B cell (primary cell): ENCODE measurements around the gene AP1M2. TPM values are rescaled to one million over a fixed set of nuclear protein-coding genes. Genes with fewer than 3 reads are reported as not detected.

Experiments
- ATAC-seq: fragments of 200-7000 bp; cut with Tn5 transposase; one replicate; pipeline ENCODE4 v1.10.0; 2021; ENCODE audit warnings: low read depth, mild to moderate bottlenecking, moderate number of reproducible peaks, moderate library complexity
- CTCF ChIA-PET: fragments of 350-600 bp; sonication (Branson Sonifier 250); formaldehyde crosslinking; loops from one replicate; lab custom pipeline; 2021; ENCODE audit warnings: antibody characterized with exemption, inconsistent platforms; lab: Charles Lee
- POLR2A ChIA-PET: fragments of 350-600 bp; sonication (Branson Sonifier 250); formaldehyde crosslinking; loops from one replicate; lab custom pipeline; 2021; ENCODE audit warnings: antibody characterized with exemption; lab: Charles Lee
- DNase-seq: peaks from one replicate; pipeline ENCODE4 v3.0.0; 2013
- H2AFZ ChIP-seq: 2 replicates; pipeline ENCODE4 v1.6.1; 2012; ENCODE audit warnings: mild to moderate bottlenecking, low read depth, low read length; ENCODE audit not compliant: insufficient read depth, poor library complexity, severe bottlenecking
- H3K27ac ChIP-seq, 2 donors: 1 replicate in 1 of 2; 2 replicates in 1 of 2; pipeline ENCODE4 v1.5.1; 2012 to 2013; ENCODE audit warnings: low read length in 2 of 2, mild to moderate bottlenecking in 2 of 2, moderate library complexity in 1 of 2
- H3K27me3 ChIP-seq, 4 experiments: fragments of 200-600 bp in 1 of 4; sonication (generic) in 1 of 4; replicated peaks in 1 of 4; 1 replicate in 2 of 4; 2 replicates in 2 of 4; pipeline versions ENCODE4 v1.6.1 to v1.7.0; 2013 to 2016; ENCODE audit warnings: low read length in 3 of 4, mild to moderate bottlenecking in 2 of 4, mixed read lengths in 1 of 4, moderate library complexity in 1 of 4; ENCODE audit not compliant: insufficient read depth in 4 of 4, control insufficient read depth in 3 of 4; ENCODE audit errors: control extremely low read depth in 1 of 4
- H3K36me3 ChIP-seq, 2 experiments: replicated peaks in 1 of 2; 1 replicate in 1 of 2; 2 replicates in 1 of 2; pipeline versions ENCODE4 v1.6.1 to v1.7.1; 2013; ENCODE audit warnings: low read length in 1 of 2; ENCODE audit not compliant: insufficient read depth in 2 of 2, control insufficient read depth in 1 of 2; ENCODE audit errors: control extremely low read depth in 1 of 2, extremely low read depth in 1 of 2
- H3K4me1 ChIP-seq, 2 donors: fragments of 200-600 bp in 1 of 2; sonication (generic) in 1 of 2; 1 replicate in 1 of 2; 2 replicates in 1 of 2; pipeline versions ENCODE4 v1.5.1 to v1.6.1; 2013 to 2017; ENCODE audit warnings: low read length in 2 of 2; ENCODE audit not compliant: control insufficient read depth in 2 of 2, insufficient read depth in 2 of 2
- H3K4me2 ChIP-seq: replicated peaks from 2 replicates; pipeline ENCODE3; 2012; ENCODE audit warnings: mild to moderate bottlenecking, low read depth, low read length; ENCODE audit not compliant: poor library complexity, severe bottlenecking
- H3K4me3 ChIP-seq, 5 experiments: fragments of 200-600 bp in 1 of 5; sonication (generic) in 1 of 5; 1 replicate in 3 of 5; 2 replicates in 2 of 5; pipeline versions ENCODE4 v1.5.1 to v1.7.0; 2011 to 2016; ENCODE audit warnings: low read length in 4 of 5, mild to moderate bottlenecking in 4 of 5, low read depth in 2 of 5, control low read depth in 1 of 5, moderate library complexity in 1 of 5; ENCODE audit not compliant: insufficient read depth in 1 of 5; ENCODE audit errors: control extremely low read depth in 1 of 5, extremely low read depth in 1 of 5
- H3K79me2 ChIP-seq: fragments of 200-600 bp; sonication (generic); one replicate; pipeline ENCODE4 v1.6.0; 2016; ENCODE audit warnings: low read length; ENCODE audit not compliant: control insufficient read depth, insufficient read depth
- H3K9ac ChIP-seq: fragments of 200-600 bp; sonication (generic); 2 replicates; pipeline ENCODE4 v1.6.1; 2017; ENCODE audit warnings: mild to moderate bottlenecking, low read length, moderate library complexity
- H3K9me3 ChIP-seq, 3 donors: one replicate each; pipeline versions ENCODE4 v1.6.1 to v1.7.1; 2013; ENCODE audit warnings: low read length in 2 of 3; ENCODE audit not compliant: control insufficient read depth in 2 of 3, insufficient read depth in 1 of 3; ENCODE audit errors: control extremely low read depth in 1 of 3
- H4K20me1 ChIP-seq: 2 replicates; pipeline ENCODE4 v1.6.0; 2012; ENCODE audit warnings: mild to moderate bottlenecking, low read length; ENCODE audit not compliant: insufficient read depth, control insufficient read depth, poor library complexity, severe bottlenecking
- H3K27ac Mint-ChIP-seq: one replicate; pipeline ENCODE4 v1.8.0; 2021; ENCODE audit warnings: mixed read lengths
- H3K27me3 Mint-ChIP-seq: one replicate; pipeline ENCODE4 v1.8.0; 2021; ENCODE audit warnings: mixed read lengths
- H3K4me1 Mint-ChIP-seq: one replicate; pipeline ENCODE4 v1.8.0; 2021; ENCODE audit warnings: mixed read lengths
- H3K4me3 Mint-ChIP-seq: one replicate; pipeline ENCODE4 v1.8.0; 2021; ENCODE audit warnings: mixed read lengths
- H3K9me3 Mint-ChIP-seq: one replicate; pipeline ENCODE4 v1.8.0; 2022; ENCODE audit warnings: mixed read lengths; ENCODE audit not compliant: insufficient read depth
- EZH2 ChIP-seq: IDR thresholded peaks from 2 replicates; pipeline ENCODE4 v1.6.1; 2012; ENCODE audit warnings: borderline replicate concordance, low read depth, mild to moderate bottlenecking, moderate library complexity, low read length; ENCODE audit not compliant: insufficient read depth, poor library complexity, severe bottlenecking
- WGBS: methylation state at CpG from one replicate; pipeline ENCODE4 v1.1.5; 2013; ENCODE audit warnings: missing lambda C conversion rate; ENCODE audit not compliant: insufficient coverage; 5-methylcytosine and 5-hydroxymethylcytosine counted together
- intact Hi-C: fragments of 100-400 bp; cut with micrococcal nuclease; formaldehyde crosslinking; loops from one replicate; pipeline ENCODE4 v1.10.0; 2022
- polyA plus RNA-seq: library from polyadenylated mRNA; depleted of rRNA; stranded (reverse); fragments of >200 nt; gene quantifications from 2 replicates; pipeline ENCODE4 v1.2.3, GENCODE V29; 2012
- total RNA-seq, 2 donors: library from RNA; stranded (reverse); fragments of 120-200 nt in 1 of 2; gene quantifications; 1 replicate in 1 of 2; 2 replicates in 1 of 2; pipeline versions ENCODE4 v1.2.3 to v1.2.4, GENCODE V29; 2013 to 2022
- TF ChIP-seq, protein P1 (sequence below): fragments of 200-600 bp; IDR thresholded peaks from one replicate; pipeline ENCODE4 v1.8.0; 2022; ENCODE audit warnings: antibody characterized with exemption, mild to moderate bottlenecking

AP1M2 gene
- total and polyA plus RNA-seq, 2 donors (not counting 1 experiment from before 2014, with no cell fraction given): not detected

DNA sequence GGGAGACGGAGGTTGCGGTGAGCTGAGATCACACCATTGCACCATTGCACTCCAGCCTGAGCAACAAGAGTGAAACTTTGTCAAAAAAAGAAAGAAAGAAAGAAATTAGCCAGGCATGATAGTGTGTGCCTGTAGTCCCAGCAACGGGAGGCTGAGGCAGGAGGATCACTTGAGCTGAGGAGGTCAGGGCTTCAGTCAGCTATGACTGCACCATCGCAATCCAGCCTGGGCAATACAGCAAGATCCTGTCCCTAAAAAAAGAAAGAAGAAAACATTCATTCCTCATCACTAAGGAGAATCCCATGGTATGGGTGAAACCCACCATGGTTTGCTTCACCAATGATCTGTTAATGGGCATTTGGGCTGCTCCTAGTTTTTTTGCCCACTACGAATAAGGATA is 13.0 kb upstream of the AP1M2 start:
- Mint-ChIP-seq H3K4me1 (peaks cover 44% of the 10 kb centered on the region), H3K27ac (no peak overlapping the region), H3K9me3 (no peaks in the 10 kb centered on the region), H3K27me3 (no peaks in the 10 kb centered on the region), H3K4me3 (no peak overlapping the region)
- no peak for DNase-seq
- H3K9me3 ChIP-seq: no peaks in the 10 kb centered on the region
- H3K27me3 ChIP-seq: no peaks in the 10 kb centered on the region
- TF ChIP-seq EZH2: no peak
- TF ChIP-seq, protein P1, sequence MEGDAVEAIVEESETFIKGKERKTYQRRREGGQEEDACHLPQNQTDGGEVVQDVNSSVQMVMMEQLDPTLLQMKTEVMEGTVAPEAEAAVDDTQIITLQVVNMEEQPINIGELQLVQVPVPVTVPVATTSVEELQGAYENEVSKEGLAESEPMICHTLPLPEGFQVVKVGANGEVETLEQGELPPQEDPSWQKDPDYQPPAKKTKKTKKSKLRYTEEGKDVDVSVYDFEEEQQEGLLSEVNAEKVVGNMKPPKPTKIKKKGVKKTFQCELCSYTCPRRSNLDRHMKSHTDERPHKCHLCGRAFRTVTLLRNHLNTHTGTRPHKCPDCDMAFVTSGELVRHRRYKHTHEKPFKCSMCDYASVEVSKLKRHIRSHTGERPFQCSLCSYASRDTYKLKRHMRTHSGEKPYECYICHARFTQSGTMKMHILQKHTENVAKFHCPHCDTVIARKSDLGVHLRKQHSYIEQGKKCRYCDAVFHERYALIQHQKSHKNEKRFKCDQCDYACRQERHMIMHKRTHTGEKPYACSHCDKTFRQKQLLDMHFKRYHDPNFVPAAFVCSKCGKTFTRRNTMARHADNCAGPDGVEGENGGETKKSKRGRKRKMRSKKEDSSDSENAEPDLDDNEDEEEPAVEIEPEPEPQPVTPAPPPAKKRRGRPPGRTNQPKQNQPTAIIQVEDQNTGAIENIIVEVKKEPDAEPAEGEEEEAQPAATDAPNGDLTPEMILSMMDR: no peak
- H3K4me2 ChIP-seq: no peak overlapping the region
- peaks cover 34% of the 10 kb centered on the region for H3K79me2 ChIP-seq
- ATAC-seq: no peak
- H3K4me1 ChIP-seq: peaks cover 35 to 46% of the 10 kb centered on the region in 2 donors
- H3K9ac ChIP-seq: no peak overlapping the region
- H2AFZ ChIP-seq: no peak overlapping the region
- peaks cover 15% of the 10 kb centered on the region for H4K20me1 ChIP-seq
- ChIA-PET CTCF (interaction anchor here (0.6 to 2.9 kb wide), 5 partner anchors 16 to 44 kb away, joined by 3 to 26 read pairs (median 4); no protein-coding TSS in a partner anchor), POLR2A (no interaction called here)
- H3K27ac ChIP-seq: no peak overlapping the region
- WGBS: 100% methylated on average over 1 of the region's 5 CpGs
- intact Hi-C loops: no loop called here
- no peak overlapping the region for H3K4me3 ChIP-seq
- no peaks in the 10 kb centered on the region for H3K36me3 ChIP-seq

DNA sequence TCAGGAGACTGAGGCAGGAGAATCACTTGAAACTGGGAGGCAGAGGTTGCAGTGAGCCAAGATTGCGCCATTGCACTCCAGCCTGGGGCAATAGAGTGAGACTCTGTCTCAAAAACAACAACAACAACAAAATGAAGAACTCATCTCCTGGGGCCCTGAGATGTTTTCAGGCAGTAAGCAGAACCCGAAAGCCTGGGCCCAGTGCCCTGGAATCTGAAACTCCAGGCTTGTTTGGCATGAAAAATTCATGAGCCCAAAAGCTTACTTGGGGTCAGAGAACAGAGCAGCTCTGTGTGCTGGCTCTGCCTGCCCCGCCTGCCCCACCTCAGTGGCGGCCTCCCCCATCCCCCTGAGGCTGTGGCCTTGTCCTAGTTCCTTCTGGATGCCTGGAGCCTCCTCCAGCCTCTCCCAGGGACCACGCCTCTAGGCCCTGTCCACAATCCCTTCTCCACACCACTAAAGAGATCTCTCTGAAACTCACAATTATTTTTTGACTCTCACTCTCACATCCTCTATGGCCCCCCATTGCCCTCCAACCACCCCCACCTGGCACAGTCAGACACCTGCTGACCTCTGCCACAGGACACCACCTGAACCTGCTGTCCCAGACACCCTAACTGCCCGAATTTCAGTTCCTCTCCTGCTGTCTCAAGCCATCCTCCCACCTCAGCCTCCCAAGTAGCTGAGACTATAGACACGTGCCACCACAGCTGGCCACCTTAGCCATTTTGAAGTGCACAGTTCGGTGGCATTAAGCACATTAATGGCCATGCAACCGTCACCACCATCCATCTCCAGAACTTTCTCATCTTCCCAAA is 6.9 kb upstream of the AP1M2 start:
- H3K9ac ChIP-seq: no peak overlapping the region
- Mint-ChIP-seq H3K4me1 (peaks cover 30% of the 10 kb centered on the region), H3K27me3 (no peaks in the 10 kb centered on the region), H3K9me3 (no peaks in the 10 kb centered on the region), H3K27ac (peak overlapping the region; percentile 94), H3K4me3 (peak overlapping the region; percentile 83)
- ChIA-PET CTCF (interaction anchor here (2.8 kb wide), 1 partner anchor 13 kb away, joined by 27 read pairs; no protein-coding TSS in a partner anchor), POLR2A (interaction anchor here (0.7 to 1.1 kb wide), 2 partner anchors 10 to 987 kb away, joined by 4 read pairs; no protein-coding TSS in a partner anchor)
- peaks cover 10% of the 10 kb centered on the region for H3K79me2 ChIP-seq
- H3K4me1 ChIP-seq: peaks cover 30 to 45% of the 10 kb centered on the region in 2 donors
- intact Hi-C loops: no loop called here
- peak; percentile 59 for ATAC-seq
- TF ChIP-seq EZH2: no peak
- TF ChIP-seq, protein P1: no peak
- no peaks in the 10 kb centered on the region for H3K9me3 ChIP-seq
- H2AFZ ChIP-seq: no peak overlapping the region
- 39% methylated on average over 9 of the region's 9 CpGs for WGBS
- no peaks in the 10 kb centered on the region for H4K20me1 ChIP-seq
- peak; percentile 56 for DNase-seq
- H3K27me3 ChIP-seq: no peaks in the 10 kb centered on the region
- no peak overlapping the region for H3K4me3 ChIP-seq
- peak overlapping the region; percentile 41 for H3K4me2 ChIP-seq
- no peaks in the 10 kb centered on the region for H3K36me3 ChIP-seq
- peak overlapping the region in 1 of 2 donors; percentile 9 for H3K27ac ChIP-seq
